Transverse colon (tissue), 4 donors: ENCODE results near the gene HMGXB3. TPM values are rescaled to one million over a fixed set of nuclear protein-coding genes. Genes with fewer than 3 reads are reported as not detected.

Experiments used
- DNase-seq: peaks from one replicate; pipeline ENCODE4 v3.0.0-alpha.2; 2019
- H3K27ac ChIP-seq, 4 donors: fragments of 200-600 bp; sonication (generic); 2 replicates each; pipeline ENCODE4 v1.5.1; 2016 to 2018; ENCODE audit warnings: inconsistent platforms in 4 of 4
- H3K27me3 ChIP-seq: fragments of 200-600 bp; sonication (generic); 2 replicates; pipeline ENCODE4 v1.5.1; 2017; ENCODE audit warnings: inconsistent platforms
- H3K36me3 ChIP-seq, 4 donors: fragments of 200-600 bp; sonication (generic); 2 replicates each; pipeline ENCODE4 v1.5.1; 2017 to 2019; ENCODE audit warnings: inconsistent platforms in 4 of 4
- H3K4me1 ChIP-seq, 4 donors: fragments of 200-600 bp; sonication (generic); 2 replicates each; pipeline ENCODE4 v1.5.1; 2017 to 2020; ENCODE audit warnings: inconsistent platforms in 4 of 4
- H3K4me3 ChIP-seq, 4 donors: fragments of 200-600 bp; sonication (generic); 1 replicate in 1 of 4; 2 replicates in 3 of 4; pipeline versions ENCODE4 v1.5.1 to v1.6.1; 2017 to 2019; ENCODE audit warnings: inconsistent platforms in 4 of 4
- H3K9me3 ChIP-seq, 2 donors: fragments of 200-600 bp; sonication (generic); 2 replicates each; pipeline ENCODE4 v1.5.1; 2017 to 2019; ENCODE audit warnings: inconsistent platforms in 2 of 2
- EP300 ChIP-seq: sonication (generic); formaldehyde crosslinking; IDR thresholded peaks from one replicate; pipeline ENCODE4 v1.6.1; 2017; ENCODE audit warnings: antibody characterized with exemption, low read depth
- POLR2A ChIP-seq: fragments of 450-650 bp; IDR thresholded peaks from one replicate; pipeline ENCODE4 v1.6.1; 2016; ENCODE audit warnings: antibody characterized with exemption, mild to moderate bottlenecking, moderate library complexity
- POLR2AphosphoS5 ChIP-seq, 3 donors: sonication (generic); formaldehyde crosslinking; IDR thresholded peaks; one replicate each; pipeline ENCODE4 v1.6.1; 2016; ENCODE audit warnings: antibody characterized with exemption in 3 of 3
- WGBS, 2 donors: methylation state at CpG; one replicate each; pipeline ENCODE4 v1.1.5; 2018; ENCODE audit warnings: low coverage in 1 of 2; 5-methylcytosine and 5-hydroxymethylcytosine counted together
- in situ Hi-C, 4 donors: fragments of 200-750 bp; cut with MboI; loops; one replicate each; pipeline versions ENCODE4 v1.15.0 to v1.15.1; 2017; ENCODE audit warnings: low sequenced_read_pairs in 3 of 4, low pct_ligation_motif_present in 1 of 4, low pct_unique_long_range_greater_than_20kb in 1 of 4
- intact Hi-C: fragments of 100-400 bp; cut with DNase I; formaldehyde crosslinking; loops from one replicate; pipeline ENCODE4 v1.15.1; 2023; ENCODE audit warnings: low total_unique reads
- total RNA-seq, 4 donors: library from RNA; depleted of rRNA; stranded (reverse); fragments of >200 nt; gene quantifications; one replicate each; pipeline ENCODE4 v1.1.0, GENCODE V29; 2016
- TF ChIP-seq, protein P1 (sequence below), 5 experiments: fragments of 200-600 bp in 3 of 5; fragments of 450-650 bp in 2 of 5; sonication (generic) in 3 of 5; IDR thresholded peaks; 1 replicate in 2 of 5; 2 replicates in 3 of 5; pipeline ENCODE4 v1.5.1; 2016 to 2017; ENCODE audit warnings: antibody characterized with exemption in 5 of 5, inconsistent platforms in 3 of 5, mild to moderate bottlenecking in 2 of 5, moderate library complexity in 1 of 5

The HMGXB3 gene
- total RNA-seq, 4 donors from 2014 or later: 29.9 to 93.5 (median 38.1) TPM

DNA sequence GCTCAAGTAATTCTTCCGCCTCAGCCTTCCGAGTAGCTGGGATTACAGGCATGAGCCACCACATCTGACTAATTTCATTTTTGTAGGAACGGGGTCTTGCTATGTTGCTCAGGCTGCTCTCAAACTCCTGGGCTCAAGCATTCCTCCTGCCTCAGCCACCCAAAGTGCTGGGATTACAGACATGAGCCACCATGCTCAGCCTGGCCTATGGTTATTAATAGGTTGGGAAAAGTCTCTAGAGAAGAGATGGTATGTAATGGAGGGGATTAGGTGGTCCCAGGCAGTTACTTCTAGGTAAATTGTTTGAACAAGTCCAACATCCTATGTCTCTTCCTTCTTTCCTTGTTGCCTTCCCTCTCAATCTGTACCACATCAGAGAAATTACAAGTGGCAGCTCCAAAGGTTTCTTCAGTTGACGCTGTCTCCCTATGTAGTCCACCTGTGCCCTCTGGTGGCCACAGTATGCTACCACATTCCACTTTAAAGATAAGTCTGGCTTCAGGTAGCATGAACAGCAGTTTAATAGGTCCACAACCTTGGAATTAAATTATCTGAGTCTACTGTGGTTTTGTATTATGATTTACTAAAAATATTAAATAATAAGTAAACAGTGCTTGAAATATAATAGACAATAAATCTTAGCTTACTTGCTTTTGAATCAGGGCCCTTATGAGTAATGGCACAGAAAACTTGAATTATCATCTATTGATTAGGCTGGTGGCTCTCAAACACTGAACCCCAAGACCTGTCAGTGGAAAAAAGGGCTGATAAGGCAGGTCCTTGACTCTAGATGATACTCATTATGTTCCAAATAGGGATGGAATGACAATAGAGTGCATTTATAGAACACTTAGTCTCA, 9.8 kb upstream of the HMGXB3 start:
- no peaks in the 10 kb centered on the region for H3K36me3 ChIP-seq
- intact Hi-C loops: loop anchor here (5.0 kb wide), 1 partner anchor 353 kb away; no protein-coding TSS in a partner anchor
- no peak overlapping the region for H3K4me3 ChIP-seq
- 0 to 71% methylated on average over 1 to 4 of the region's 4 CpGs for WGBS, 2 donors
- no peak for TF ChIP-seq POLR2A
- TF ChIP-seq, protein P1, sequence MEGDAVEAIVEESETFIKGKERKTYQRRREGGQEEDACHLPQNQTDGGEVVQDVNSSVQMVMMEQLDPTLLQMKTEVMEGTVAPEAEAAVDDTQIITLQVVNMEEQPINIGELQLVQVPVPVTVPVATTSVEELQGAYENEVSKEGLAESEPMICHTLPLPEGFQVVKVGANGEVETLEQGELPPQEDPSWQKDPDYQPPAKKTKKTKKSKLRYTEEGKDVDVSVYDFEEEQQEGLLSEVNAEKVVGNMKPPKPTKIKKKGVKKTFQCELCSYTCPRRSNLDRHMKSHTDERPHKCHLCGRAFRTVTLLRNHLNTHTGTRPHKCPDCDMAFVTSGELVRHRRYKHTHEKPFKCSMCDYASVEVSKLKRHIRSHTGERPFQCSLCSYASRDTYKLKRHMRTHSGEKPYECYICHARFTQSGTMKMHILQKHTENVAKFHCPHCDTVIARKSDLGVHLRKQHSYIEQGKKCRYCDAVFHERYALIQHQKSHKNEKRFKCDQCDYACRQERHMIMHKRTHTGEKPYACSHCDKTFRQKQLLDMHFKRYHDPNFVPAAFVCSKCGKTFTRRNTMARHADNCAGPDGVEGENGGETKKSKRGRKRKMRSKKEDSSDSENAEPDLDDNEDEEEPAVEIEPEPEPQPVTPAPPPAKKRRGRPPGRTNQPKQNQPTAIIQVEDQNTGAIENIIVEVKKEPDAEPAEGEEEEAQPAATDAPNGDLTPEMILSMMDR (IDR thresholded peaks at IDR 0.05): peak; percentile 88 to 97 (median 92)
- peak; percentile 83 for DNase-seq
- in situ Hi-C loops: no loop called here
- H3K9me3 ChIP-seq: no peaks in the 10 kb centered on the region
- no peaks in the 10 kb centered on the region for H3K27me3 ChIP-seq
- peaks cover 0 to 5% (median 2%) of the 10 kb centered on the region in 4 donors for H3K4me1 ChIP-seq
- H3K27ac ChIP-seq: peak overlapping the region in 1 of 4 donors; percentile 6

DNA sequence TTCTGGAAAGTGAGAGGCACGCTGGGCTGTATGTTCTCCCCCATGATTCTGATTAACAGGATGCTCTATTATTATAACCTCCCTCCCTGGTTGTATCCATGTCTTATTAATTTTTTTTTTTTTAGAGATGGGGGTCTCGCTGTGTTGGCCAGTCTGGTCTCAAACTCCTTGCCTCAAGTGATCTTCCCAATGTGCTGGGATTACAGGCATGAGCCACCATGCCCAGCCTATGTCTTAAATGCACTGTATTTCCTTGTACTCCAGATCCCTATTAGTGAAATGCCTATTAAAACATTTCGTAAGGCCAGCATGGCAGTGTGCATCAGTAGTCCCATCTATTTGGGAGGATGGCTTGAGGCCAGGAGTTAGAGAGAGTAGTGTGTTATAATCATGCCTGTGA, 7.1 kb upstream of the HMGXB3 start:
- no peak for DNase-seq
- TF ChIP-seq POLR2A: no peak
- TF ChIP-seq EP300: no peak
- TF ChIP-seq, protein P1 (IDR thresholded peaks at IDR 0.05): no peak
- no peak for TF ChIP-seq POLR2AphosphoS5 (IDR thresholded peaks at IDR 0.05)
- intact Hi-C loops (loop anchor here (5.0 kb wide), 1 partner anchor 356 kb away; no protein-coding TSS in a partner anchor), in situ Hi-C loops (no loop called here)
- no peaks in the 10 kb centered on the region for H3K9me3 ChIP-seq
- 89 to 94% methylated on average over 3 of the region's 3 CpGs for WGBS, 2 donors
- no peak overlapping the region for H3K27ac ChIP-seq
- no peaks in the 10 kb centered on the region for H3K36me3 ChIP-seq
- H3K4me3 ChIP-seq: no peak overlapping the region
- H3K4me1 ChIP-seq: peaks cover 0 to 19% (median 9%) of the 10 kb centered on the region in 4 donors
- H3K27me3 ChIP-seq: no peaks in the 10 kb centered on the region

DNA sequence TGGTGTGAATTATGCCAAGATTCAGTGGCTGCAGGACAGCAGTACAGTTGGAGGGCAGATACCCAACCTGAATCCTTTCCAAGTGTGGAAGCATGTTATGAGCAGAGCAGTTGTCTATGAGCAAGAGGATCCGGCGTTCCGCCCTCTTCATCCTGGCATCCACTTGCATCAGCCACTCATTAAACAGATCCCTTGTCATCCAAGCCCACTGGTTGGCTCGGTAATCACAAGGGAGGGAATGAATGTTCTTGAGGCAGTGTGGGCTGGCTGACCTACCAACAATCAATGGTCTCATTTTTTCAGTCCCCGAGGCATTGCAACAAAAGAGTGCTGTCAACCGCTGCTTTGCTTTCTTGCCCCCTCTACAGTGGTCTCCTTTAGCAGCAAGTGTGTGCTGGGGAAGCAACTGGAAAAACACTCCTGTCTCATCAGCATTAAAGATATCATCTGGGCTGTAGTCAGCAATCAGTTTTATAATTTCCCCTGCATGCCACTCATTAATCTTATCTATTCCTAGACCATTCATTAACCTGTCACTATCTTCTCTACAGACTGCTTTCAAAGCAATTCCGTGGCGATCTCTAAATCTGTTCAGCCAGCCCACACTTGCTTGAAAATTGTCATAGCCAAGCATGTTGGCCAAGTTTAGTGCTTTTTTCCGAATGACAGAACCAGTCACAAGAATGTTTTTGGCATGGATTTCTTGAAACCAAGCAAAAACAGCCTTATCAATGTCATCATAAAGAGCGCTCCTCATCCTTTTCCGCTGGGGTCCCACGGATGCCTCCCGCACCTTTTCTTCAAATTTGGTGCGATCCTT, 4.9 kb upstream of the HMGXB3 start:
- peaks cover 0 to 29% (median 20%) of the 10 kb centered on the region in 4 donors for H3K4me1 ChIP-seq
- TF ChIP-seq, protein P1 (IDR thresholded peaks at IDR 0.05): no peak
- TF ChIP-seq EP300 (no peak), POLR2A (no peak), POLR2AphosphoS5 (IDR thresholded peaks at IDR 0.05) (no peak)
- H3K9me3 ChIP-seq: no peaks in the 10 kb centered on the region
- in situ Hi-C loops: no loop called here
- H3K4me3 ChIP-seq: no peak overlapping the region
- H3K36me3 ChIP-seq: no peaks in the 10 kb centered on the region
- no peak for DNase-seq
- intact Hi-C loops: no loop called here
- WGBS, 2 donors: 90 to 95% methylated on average over 9 to 14 of the region's 14 CpGs
- H3K27me3 ChIP-seq: no peaks in the 10 kb centered on the region
- H3K27ac ChIP-seq: peak overlapping the region in 2 of 4 donors; percentile 41 to 56

DNA sequence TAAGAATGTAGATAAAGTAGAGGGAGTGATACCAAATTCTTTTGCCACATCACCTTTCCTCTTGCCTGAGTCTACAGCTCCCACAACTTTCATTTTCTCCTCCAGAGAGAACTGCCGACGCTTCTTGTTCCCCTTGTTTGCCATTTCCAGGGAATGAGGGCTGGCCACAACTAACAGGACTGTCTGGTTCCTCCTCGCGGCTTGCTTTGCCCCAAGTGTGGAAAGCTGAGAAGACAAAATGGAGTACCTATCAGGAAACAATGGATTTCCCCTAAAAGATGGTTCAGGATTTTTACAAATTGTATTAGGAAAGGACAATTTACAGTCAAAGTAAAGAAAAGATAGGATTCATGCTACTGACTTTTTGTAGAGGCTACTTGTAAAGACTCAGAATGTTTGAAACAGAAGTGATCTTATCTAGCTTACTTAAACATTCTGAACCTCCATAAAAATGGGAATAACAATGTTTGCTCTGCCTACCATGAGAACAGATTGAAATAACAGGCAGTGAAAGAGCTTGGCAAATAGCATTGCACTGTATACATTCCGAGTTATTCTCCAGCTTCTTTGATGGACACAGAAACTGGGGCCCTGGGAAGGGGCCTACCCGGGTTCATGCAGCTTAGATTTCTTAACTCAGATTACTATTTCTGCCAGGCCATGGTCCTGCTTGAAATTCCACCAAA, 4.2 kb upstream of the HMGXB3 start:
- intact Hi-C loops: no loop called here
- in situ Hi-C loops: no loop called here

More for the DNA sequence above, 4.2 kb upstream of the HMGXB3 start:
- DNase-seq: peak; percentile 14
- H3K36me3 ChIP-seq: no peaks in the 10 kb centered on the region
- H3K27me3 ChIP-seq: no peaks in the 10 kb centered on the region
- H3K4me1 ChIP-seq: peaks cover 0 to 31% (median 21%) of the 10 kb centered on the region in 4 donors
- TF ChIP-seq, protein P1 (IDR thresholded peaks at IDR 0.05): no peak
- no peak for TF ChIP-seq POLR2AphosphoS5 (IDR thresholded peaks at IDR 0.05)
- no peak for TF ChIP-seq EP300
- no peak for TF ChIP-seq POLR2A
- H3K9me3 ChIP-seq: no peaks in the 10 kb centered on the region
- H3K27ac ChIP-seq: peak overlapping the region in 3 of 4 donors; percentile 20 to 56 (median 41)
- 56 to 64% methylated on average over 6 of the region's 6 CpGs for WGBS, 2 donors
- no peak overlapping the region for H3K4me3 ChIP-seq
